ENCODE results near the gene EVC2.

EVC2 gene

GRCh38 chr4:5616331-5616950, 91.9 kb downstream of the EVC2 start:
- no peak for TF ChIP-seq CTCF (IDR thresholded peaks at IDR 0.05; ENCODE audit: insufficient read depth, low read length)
- TF ChIP-seq GABPA (IDR thresholded peaks at IDR 0.05; ENCODE audit: low read depth), result no peak
- TF ChIP-seq POLR2AphosphoS5 (IDR thresholded peaks at IDR 0.05; ENCODE audit: low read depth), result no peak
- TF ChIP-seq SPI1 (IDR thresholded peaks at IDR 0.05; ENCODE audit: borderline replicate concordance, low read depth), result no peak
- TF ChIP-seq REST (IDR thresholded peaks at IDR 0.05; ENCODE audit: insufficient replicate concordance, low read depth), result no peak
- no peak overlapping the region for H3K4me3 ChIP-seq (replicated peaks; ENCODE audit: insufficient read depth, low read length)
- no peak for DNase-seq (ENCODE audit: low read depth in 1 of 2, low spot score in 1 of 2)
- no peak overlapping the region for H3K27ac ChIP-seq (replicated peaks)
- H3K27me3 ChIP-seq (ENCODE audit: insufficient read depth, poor library complexity, severe bottlenecking), result no peaks in the 10 kb centered on the region

- H3K27ac ChIP-seq (replicated peaks), result no peak overlapping the region
- no peaks in the 10 kb centered on the region for H3K27me3 ChIP-seq (ENCODE audit: insufficient read depth, poor library complexity, severe bottlenecking)
- DNase-seq (ENCODE audit: low read depth in 1 of 2, low spot score in 1 of 2), result no peak
- no peak overlapping the region for H3K4me3 ChIP-seq (replicated peaks; ENCODE audit: insufficient read depth, low read length)
- TF ChIP-seq POLR2AphosphoS5 (IDR thresholded peaks at IDR 0.05; ENCODE audit: low read depth), result no peak
- TF ChIP-seq GABPA (IDR thresholded peaks at IDR 0.05; ENCODE audit: low read depth), result no peak
- TF ChIP-seq REST (IDR thresholded peaks at IDR 0.05; ENCODE audit: insufficient replicate concordance, low read depth), result no peak
- TF ChIP-seq CTCF (IDR thresholded peaks at IDR 0.05; ENCODE audit: insufficient read depth, low read length), result no peak
- TF ChIP-seq SPI1 (IDR thresholded peaks at IDR 0.05; ENCODE audit: borderline replicate concordance, low read depth), result no peak
Observed at GRCh38 chr4:5615496-5616075, 92.8 kb downstream of the EVC2 start.

- Histone ChIP-seq H3K27me3 (ENCODE audit: insufficient read depth, poor library complexity, severe bottlenecking) (no peaks in the 10 kb centered on the region), H3K27ac (replicated peaks) (no peak overlapping the region), H3K4me3 (replicated peaks; ENCODE audit: insufficient read depth, low read length) (no peak overlapping the region)
- TF ChIP-seq SPI1 (IDR thresholded peaks at IDR 0.05; ENCODE audit: borderline replicate concordance, low read depth) (no peak), REST (IDR thresholded peaks at IDR 0.05; ENCODE audit: insufficient replicate concordance, low read depth) (no peak), CTCF (IDR thresholded peaks at IDR 0.05; ENCODE audit: insufficient read depth, low read length) (no peak), GABPA (IDR thresholded peaks at IDR 0.05; ENCODE audit: low read depth) (no peak), POLR2AphosphoS5 (IDR thresholded peaks at IDR 0.05; ENCODE audit: low read depth) (no peak)
- DNase-seq (ENCODE audit: low read depth in 1 of 2, low spot score in 1 of 2), result no peak
Observed at GRCh38 chr4:5611750-5612149, 96.6 kb downstream of the EVC2 start.

Measured in HL-60 (cell line).